ENCODE data around the gene FYB1. TPM values are rescaled to one million over a fixed set of nuclear protein-coding genes. Genes with fewer than 3 reads are reported as not detected.

The FYB1 gene
- total RNA-seq, 1 donor from 2014 or later: not detected

GRCh38 chr5:39178861-39179260, 40.5 kb downstream of the FYB1 start:
- no peaks in the 10 kb centered on the region for H3K4me1 Mint-ChIP-seq (ENCODE audit: low read depth)
- no peaks in the 10 kb centered on the region for H3K36me3 Mint-ChIP-seq (ENCODE audit: low read depth)
- H3K9me3 Mint-ChIP-seq (ENCODE audit: low read depth): peaks cover 2% of the 10 kb centered on the region
- H3K27me3 Mint-ChIP-seq (ENCODE audit: low read depth): peaks cover 6% of the 10 kb centered on the region
- H3K27ac Mint-ChIP-seq (ENCODE audit: unreplicated experiment): no peak overlapping the region
- no peak for DNase-seq (ENCODE audit: low spot score)
- no peak overlapping the region for H3K4me3 Mint-ChIP-seq (ENCODE audit: unreplicated experiment)
- no peak for TF ChIP-seq CTCF (IDR thresholded peaks at IDR 0.05)

GRCh38 chr5:39178171-39178570, 41.2 kb downstream of the FYB1 start:
- Mint-ChIP-seq H3K27ac (ENCODE audit: unreplicated experiment) (no peak overlapping the region), H3K36me3 (ENCODE audit: low read depth) (no peaks in the 10 kb centered on the region), H3K4me1 (ENCODE audit: low read depth) (no peaks in the 10 kb centered on the region), H3K27me3 (ENCODE audit: low read depth) (peaks cover 6% of the 10 kb centered on the region), H3K4me3 (ENCODE audit: unreplicated experiment) (no peak overlapping the region), H3K9me3 (ENCODE audit: low read depth) (peaks cover 9% of the 10 kb centered on the region)
- no peak for TF ChIP-seq CTCF (IDR thresholded peaks at IDR 0.05)
- no peak for DNase-seq (ENCODE audit: low spot score)

- no peak overlapping the region for H3K4me3 Mint-ChIP-seq (ENCODE audit: unreplicated experiment)
- no peak for DNase-seq (ENCODE audit: low spot score)
- peaks cover 6% of the 10 kb centered on the region for H3K27me3 Mint-ChIP-seq (ENCODE audit: low read depth)
- H3K36me3 Mint-ChIP-seq (ENCODE audit: low read depth): no peaks in the 10 kb centered on the region
- no peak for TF ChIP-seq CTCF (IDR thresholded peaks at IDR 0.05)
- H3K9me3 Mint-ChIP-seq (ENCODE audit: low read depth): peaks cover 13% of the 10 kb centered on the region
- H3K27ac Mint-ChIP-seq (ENCODE audit: unreplicated experiment): no peak overlapping the region
- no peaks in the 10 kb centered on the region for H3K4me1 Mint-ChIP-seq (ENCODE audit: low read depth)
Measured at GRCh38 chr5:39177631-39177964, 41.8 kb downstream of the FYB1 start.

- Mint-ChIP-seq H3K4me1 (ENCODE audit: low read depth) (no peaks in the 10 kb centered on the region), H3K4me3 (ENCODE audit: unreplicated experiment) (no peak overlapping the region), H3K9me3 (ENCODE audit: low read depth) (peaks cover 13% of the 10 kb centered on the region), H3K27me3 (ENCODE audit: low read depth) (peaks cover 6% of the 10 kb centered on the region), H3K36me3 (ENCODE audit: low read depth) (no peaks in the 10 kb centered on the region), H3K27ac (ENCODE audit: unreplicated experiment) (no peak overlapping the region)
- no peak for TF ChIP-seq CTCF (IDR thresholded peaks at IDR 0.05)
- DNase-seq (ENCODE audit: low spot score): no peak
Measured at GRCh38 chr5:39176759-39177630, 42.4 kb downstream of the FYB1 start.

- Mint-ChIP-seq H3K27ac (ENCODE audit: unreplicated experiment) (no peak overlapping the region), H3K36me3 (ENCODE audit: low read depth) (no peaks in the 10 kb centered on the region), H3K27me3 (ENCODE audit: low read depth) (no peaks in the 10 kb centered on the region), H3K4me1 (ENCODE audit: low read depth) (peaks cover 2% of the 10 kb centered on the region), H3K9me3 (ENCODE audit: low read depth) (peaks cover 13% of the 10 kb centered on the region), H3K4me3 (ENCODE audit: unreplicated experiment) (no peak overlapping the region)
- no peak for TF ChIP-seq CTCF (IDR thresholded peaks at IDR 0.05)
- DNase-seq (ENCODE audit: low spot score): no peak
Measured at GRCh38 chr5:39175273-39175955, 43.9 kb downstream of the FYB1 start.

Data from chondrocyte (in vitro differentiated cells).